Spleen (tissue), 11 donors: ENCODE results near the gene SDF2L1. TPM values are rescaled to one million over a fixed set of nuclear protein-coding genes. Genes with fewer than 3 reads are reported as not detected.

ENCODE experiments used
- DNase-seq: peaks from one replicate; pipeline ENCODE4 v3.0.0-alpha.2; 2020
- H3K27ac ChIP-seq, 8 donors: fragments of 200-600 bp; sonication (generic) in 7 of 8; 1 replicate in 4 of 8; 2 replicates in 4 of 8; pipeline versions ENCODE4 v1.5.0 to v1.8.0; 2016 to 2021; ENCODE audit warnings: inconsistent platforms in 4 of 8, mild to moderate bottlenecking in 4 of 8, moderate library complexity in 1 of 8
- H3K27me3 ChIP-seq, 7 donors: fragments of 200-600 bp; sonication (generic) in 6 of 7; replicated peaks in 1 of 7; 1 replicate in 4 of 7; 2 replicates in 3 of 7; pipeline versions ENCODE4 v1.5.0 to v1.8.0; 2016 to 2021; ENCODE audit warnings: inconsistent platforms in 3 of 7, mild to moderate bottlenecking in 1 of 7
- H3K36me3 ChIP-seq, 6 donors: fragments of 200-600 bp; sonication (generic) in 5 of 6; 1 replicate in 4 of 6; 2 replicates in 2 of 6; pipeline versions ENCODE4 v1.5.0 to v1.8.0; 2016 to 2021; ENCODE audit warnings: inconsistent platforms in 2 of 6
- H3K4me1 ChIP-seq, 6 donors: fragments of 200-600 bp; sonication (generic) in 5 of 6; 1 replicate in 3 of 6; 2 replicates in 3 of 6; pipeline versions ENCODE4 v1.5.0 to v1.8.0; 2016 to 2021; ENCODE audit warnings: inconsistent platforms in 3 of 6
- H3K4me3 ChIP-seq, 8 donors: fragments of 200-600 bp; sonication (generic) in 7 of 8; 1 replicate in 4 of 8; 2 replicates in 4 of 8; pipeline versions ENCODE4 v1.5.0 to v1.8.0; 2016 to 2021; ENCODE audit warnings: inconsistent platforms in 4 of 8, mild to moderate bottlenecking in 4 of 8, moderate library complexity in 2 of 8
- H3K9me3 ChIP-seq, 8 donors: fragments of 200-600 bp; sonication (generic) in 7 of 8; 1 replicate in 4 of 8; 2 replicates in 4 of 8; pipeline versions ENCODE4 v1.5.0 to v1.8.0; 2016 to 2021; ENCODE audit warnings: inconsistent platforms in 4 of 8
- POLR2A ChIP-seq, 3 donors: fragments of 450-650 bp; IDR thresholded peaks; one replicate each; pipeline ENCODE4 v1.5.1; 2017; ENCODE audit warnings: antibody characterized with exemption in 3 of 3, mild to moderate bottlenecking in 1 of 3
- POLR2AphosphoS5 ChIP-seq, 3 donors: sonication (generic); formaldehyde crosslinking; IDR thresholded peaks; one replicate each; pipeline ENCODE4 v1.5.1; 2017; ENCODE audit warnings: antibody characterized with exemption in 3 of 3
- WGBS, 5 donors: extraction: QIAGEN DNeasy Blood & Tissue Kit in 3 of 5; methylation state at CpG; one replicate each; pipeline versions ENCODE4 v1.1.5 to v1.1.7; 2013 to 2018; 5-methylcytosine and 5-hydroxymethylcytosine counted together
- intact Hi-C: fragments of 100-400 bp; cut with DNase I; formaldehyde crosslinking; loops from one replicate; pipeline ENCODE4 v1.15.0; 2023; ENCODE audit warnings: low total_unique reads
- polyA plus RNA-seq, 3 donors: library from polyadenylated mRNA; stranded (reverse); fragments of 200-250 nt; gene quantifications; one replicate each; pipeline ENCODE4 v1.2.1, GENCODE V29; 2013
- total RNA-seq, 7 donors: library from RNA; depleted of rRNA in 3 of 7; stranded (reverse); fragments of >200 nt in 3 of 7; fragmentation: NEBNext Ultra II Directional in 4 of 7; extraction: Animal tissue kit (Norgen Biotek cat#: 25700) in 4 of 7; gene quantifications; one replicate each; pipeline versions ENCODE4 v1.1.0 to v1.2.1, GENCODE V29; 2016 to 2021
- TF ChIP-seq, protein P1 (sequence below), 11 experiments: fragments of 200-600 bp in 7 of 11; fragments of 450-650 bp in 4 of 11; sonication (generic) in 4 of 11; IDR thresholded peaks in 8 of 11; conservative IDR thresholded peaks in 3 of 11; 1 replicate in 7 of 11; 2 replicates in 4 of 11; pipeline versions ENCODE4 v1.4.0 to v1.8.0; 2016 to 2021; ENCODE audit warnings: antibody characterized with exemption in 11 of 11, inconsistent platforms in 4 of 11, mild to moderate bottlenecking in 1 of 11
- donor health status: healthy with polysubstance abuse.
- donor health status: DM: no; HTN: no; CAD: no; lungs with moderate emphysema.
- donor health status: DM: no; HTN: no; CAD: no.
- donor health status: Bipolar disorder and iron deficiency.
- donor health status: healthy.
- donor health status: DM: no; HTN: no; CAD: no.
- donor health status: DM: yes; HTN: yes; CAD: no.

The SDF2L1 gene
- total and polyA plus RNA-seq, 10 donors: 16.6 to 51.9 (median 35.6) TPM

DNA sequence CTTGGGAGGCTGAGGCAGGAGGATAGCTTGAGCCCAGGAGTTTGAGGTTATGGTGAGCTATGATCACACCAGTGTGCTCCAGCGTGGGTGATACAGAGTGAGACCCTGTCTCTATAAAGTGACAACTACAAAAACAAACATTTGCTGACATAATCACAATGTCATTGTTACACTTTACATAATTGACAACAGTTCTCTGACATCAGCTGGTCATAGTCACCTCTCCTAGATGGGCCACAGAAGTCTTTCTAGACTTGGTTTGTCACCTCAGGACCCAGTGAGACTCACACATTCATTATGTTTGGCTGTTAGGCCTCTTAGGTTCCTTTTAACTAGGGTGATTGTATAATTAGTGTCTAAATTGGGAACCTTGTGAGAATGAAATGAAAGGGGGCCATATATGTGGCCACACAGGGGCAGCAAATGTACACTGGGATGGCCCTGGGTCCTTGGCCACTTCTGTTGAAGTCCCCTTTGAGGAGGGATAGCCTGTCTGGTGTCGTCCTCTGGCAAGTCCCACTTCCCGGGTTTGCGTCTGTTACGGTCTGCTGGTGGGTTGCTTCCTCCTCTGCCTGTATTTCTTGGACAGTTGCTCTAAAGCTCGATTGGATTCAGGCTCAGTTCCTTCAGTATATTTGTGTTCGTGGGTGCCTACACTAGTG lies 17.9 kb downstream of the SDF2L1 start:
- intact Hi-C loops: no loop called here

DNA sequence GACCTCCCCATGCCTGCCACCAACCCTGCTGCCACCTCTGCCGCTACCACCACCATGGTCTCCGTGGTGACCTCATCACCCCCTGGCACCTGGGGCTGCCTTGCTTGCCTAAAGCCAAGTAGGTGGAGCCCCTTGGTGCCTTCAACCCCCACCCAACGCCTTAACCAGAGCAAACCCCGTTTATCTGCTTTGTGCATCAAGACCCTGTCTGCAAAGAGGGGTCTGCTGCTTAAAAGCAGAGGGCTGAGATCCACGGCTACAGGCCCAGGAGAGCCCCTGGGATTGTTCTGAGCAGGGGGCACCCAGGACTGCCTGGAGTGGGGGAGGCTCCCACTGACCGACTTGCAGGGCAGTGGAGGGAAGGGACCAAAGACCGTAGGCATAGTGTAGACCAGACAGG lies 18.8 kb downstream of the SDF2L1 start:
- Histone ChIP-seq H3K27me3 (no peaks in the 10 kb centered on the region), H3K4me3 (no peak overlapping the region), H3K36me3 (no peaks in the 10 kb centered on the region), H3K27ac (no peak overlapping the region), H3K9me3 (no peaks in the 10 kb centered on the region), H3K4me1 (peaks cover 0 to 31% (median 27%) of the 10 kb centered on the region in 6 donors)
- intact Hi-C loops: no loop called here
- whole genome bisulfite sequencing, 5 donors: 73 to 87% (median 82%) methylated on average over 7 of the region's 7 CpGs
- TF ChIP-seq POLR2A (IDR thresholded peaks at IDR 0.05) (no peak), POLR2AphosphoS5 (IDR thresholded peaks at IDR 0.05) (no peak)
- no peak for DNase-seq

More for the DNA sequence above, 17.9 kb downstream of the SDF2L1 start:
- Histone ChIP-seq H3K4me3 (no peak overlapping the region), H3K27ac (no peak overlapping the region), H3K27me3 (no peaks in the 10 kb centered on the region), H3K4me1 (peaks cover 0 to 23% (median 18%) of the 10 kb centered on the region in 6 donors), H3K36me3 (no peaks in the 10 kb centered on the region), H3K9me3 (no peaks in the 10 kb centered on the region)
- DNase-seq: no peak
- WGBS, 5 donors: 75 to 83% (median 79%) methylated on average over 7 of the region's 7 CpGs
- TF ChIP-seq POLR2A (IDR thresholded peaks at IDR 0.05) (no peak), POLR2AphosphoS5 (IDR thresholded peaks at IDR 0.05) (no peak)
- TF ChIP-seq, protein P1, sequence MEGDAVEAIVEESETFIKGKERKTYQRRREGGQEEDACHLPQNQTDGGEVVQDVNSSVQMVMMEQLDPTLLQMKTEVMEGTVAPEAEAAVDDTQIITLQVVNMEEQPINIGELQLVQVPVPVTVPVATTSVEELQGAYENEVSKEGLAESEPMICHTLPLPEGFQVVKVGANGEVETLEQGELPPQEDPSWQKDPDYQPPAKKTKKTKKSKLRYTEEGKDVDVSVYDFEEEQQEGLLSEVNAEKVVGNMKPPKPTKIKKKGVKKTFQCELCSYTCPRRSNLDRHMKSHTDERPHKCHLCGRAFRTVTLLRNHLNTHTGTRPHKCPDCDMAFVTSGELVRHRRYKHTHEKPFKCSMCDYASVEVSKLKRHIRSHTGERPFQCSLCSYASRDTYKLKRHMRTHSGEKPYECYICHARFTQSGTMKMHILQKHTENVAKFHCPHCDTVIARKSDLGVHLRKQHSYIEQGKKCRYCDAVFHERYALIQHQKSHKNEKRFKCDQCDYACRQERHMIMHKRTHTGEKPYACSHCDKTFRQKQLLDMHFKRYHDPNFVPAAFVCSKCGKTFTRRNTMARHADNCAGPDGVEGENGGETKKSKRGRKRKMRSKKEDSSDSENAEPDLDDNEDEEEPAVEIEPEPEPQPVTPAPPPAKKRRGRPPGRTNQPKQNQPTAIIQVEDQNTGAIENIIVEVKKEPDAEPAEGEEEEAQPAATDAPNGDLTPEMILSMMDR (IDR thresholded peaks at IDR 0.05 in 8 of 11, conservative IDR thresholded peaks at IDR 0.05 in 3 of 11): no peak

DNA sequence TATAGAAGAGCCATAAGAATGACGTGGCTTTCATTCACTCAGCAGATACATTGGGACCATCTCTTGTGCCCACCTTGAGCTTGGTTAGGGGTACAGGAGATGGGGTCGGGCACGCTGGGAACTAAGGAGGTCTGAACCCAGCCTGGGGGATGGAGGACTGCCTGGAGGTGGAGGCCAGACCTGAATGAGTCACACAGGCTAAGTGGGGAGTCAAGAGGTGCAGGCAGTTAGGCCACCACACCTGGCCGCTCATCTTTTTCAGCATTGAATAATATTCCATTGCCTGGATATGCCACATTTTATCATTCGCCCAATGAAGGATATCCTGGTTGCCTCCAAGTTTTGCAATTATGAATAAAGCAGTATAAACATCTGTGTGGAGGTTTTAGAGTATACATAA lies 19.9 kb downstream of the SDF2L1 start:
- Histone ChIP-seq H3K27me3 (no peaks in the 10 kb centered on the region), H3K4me3 (no peak overlapping the region), H3K36me3 (no peaks in the 10 kb centered on the region), H3K4me1 (peaks cover 3 to 31% (median 25%) of the 10 kb centered on the region in 6 donors), H3K9me3 (no peaks in the 10 kb centered on the region), H3K27ac (no peak overlapping the region)
- 91 to 97% (median 93%) methylated on average over 5 of the region's 5 CpGs for WGBS, 5 donors
- DNase-seq: no peak
- intact Hi-C loops: no loop called here
- TF ChIP-seq POLR2A (IDR thresholded peaks at IDR 0.05) (no peak), POLR2AphosphoS5 (IDR thresholded peaks at IDR 0.05) (no peak)
- TF ChIP-seq, protein P1 (IDR thresholded peaks at IDR 0.05 in 8 of 11, conservative IDR thresholded peaks at IDR 0.05 in 3 of 11): no peak

DNA sequence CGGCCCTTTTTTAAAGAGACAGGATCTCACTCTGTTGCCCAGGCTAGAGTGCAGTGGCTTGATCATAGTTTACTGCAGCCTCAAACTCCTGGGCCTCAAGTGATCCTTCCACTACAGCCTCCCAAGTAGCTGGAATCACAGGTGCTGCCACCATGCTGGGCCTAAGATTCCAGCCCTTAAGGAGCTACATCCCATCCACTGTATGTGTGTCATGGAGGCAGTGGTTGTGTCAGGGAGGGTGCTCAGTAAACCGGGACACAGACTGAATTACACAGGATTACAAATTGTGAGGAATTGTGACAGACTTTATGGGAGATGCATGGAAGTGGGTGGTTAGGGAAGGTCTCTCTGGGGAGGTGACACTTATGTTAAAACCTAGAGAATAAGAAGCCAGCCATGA lies 21.6 kb downstream of the SDF2L1 start:
- TF ChIP-seq POLR2AphosphoS5 (IDR thresholded peaks at IDR 0.05) (no peak), POLR2A (IDR thresholded peaks at IDR 0.05) (no peak)
- TF ChIP-seq, protein P1 (IDR thresholded peaks at IDR 0.05 in 8 of 11, conservative IDR thresholded peaks at IDR 0.05 in 3 of 11): no peak
- WGBS, 5 donors: 91 to 98% (median 92%) methylated on average over 2 of the region's 2 CpGs
- Histone ChIP-seq H3K27me3 (no peaks in the 10 kb centered on the region), H3K36me3 (no peaks in the 10 kb centered on the region), H3K4me1 (peaks cover 7 to 33% (median 22%) of the 10 kb centered on the region in 6 donors), H3K27ac (no peak overlapping the region), H3K9me3 (no peaks in the 10 kb centered on the region), H3K4me3 (no peak overlapping the region)
- intact Hi-C loops: no loop called here
- no peak for DNase-seq
